ENCODE measurements around the gene SYCP3.

SYCP3 gene

DNA sequence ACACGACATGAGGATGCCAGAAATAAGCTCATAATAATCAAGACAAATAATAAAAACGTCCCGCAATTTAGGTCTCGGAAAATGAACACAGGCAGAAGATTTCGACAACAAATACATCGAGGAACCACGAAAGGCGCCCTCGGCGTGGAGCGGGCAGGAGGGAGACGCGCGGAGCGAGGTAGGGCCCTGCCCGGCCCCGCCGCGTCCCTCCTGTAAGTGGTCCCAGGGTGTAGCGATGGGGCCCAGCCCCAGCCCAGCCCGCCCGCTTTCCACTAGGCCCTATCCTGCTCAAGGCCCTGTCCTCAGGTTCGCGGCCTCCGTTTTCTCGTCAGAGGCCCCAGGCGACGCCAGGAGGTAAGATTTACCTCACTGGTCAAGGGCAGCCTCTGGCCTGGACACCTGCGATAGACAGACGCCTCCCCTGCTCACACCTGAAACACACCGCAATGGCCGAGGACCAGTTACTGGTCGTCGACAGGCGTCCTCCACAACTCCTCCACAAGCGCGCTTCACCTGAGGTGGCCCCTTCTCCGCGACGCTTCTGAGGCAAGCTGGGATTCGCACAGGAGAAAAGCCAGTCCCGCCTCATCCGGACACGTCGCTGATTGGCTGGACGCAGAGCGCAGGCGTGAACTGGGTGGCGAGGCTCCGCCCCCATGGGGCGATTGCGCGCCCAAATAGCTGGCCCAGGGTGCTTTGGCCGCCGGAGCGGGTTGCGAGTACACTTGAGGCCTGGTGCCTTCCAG is at the start of gene SYCP3:
TSS of gene SYCP3 (minus strand) at position 543 of the 746 bp plus-strand sequence. CDS start 1,527 bp downstream, outside the sequence.
- DNase-seq: no peak

DNA sequence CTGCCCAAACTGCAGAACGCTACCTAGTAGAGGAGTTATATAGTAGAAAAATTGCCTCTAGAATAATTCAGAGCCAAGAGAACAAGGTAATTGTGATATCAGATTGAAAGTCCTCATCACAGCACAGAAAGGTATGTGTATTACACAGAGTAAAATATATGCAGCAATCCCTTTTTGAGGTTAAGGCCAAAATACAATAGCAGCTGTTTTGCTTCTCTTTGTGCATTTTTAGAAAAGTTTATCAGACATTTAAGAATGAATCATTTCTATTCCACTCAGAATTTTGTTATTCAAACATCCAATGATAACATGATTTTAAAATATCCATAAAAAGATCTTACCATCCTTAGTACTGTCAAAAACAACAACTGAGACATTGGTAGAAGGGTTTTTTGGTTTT is 46.4 kb upstream of the SYCP3 start:
- DNase-seq: no peak

DNA sequence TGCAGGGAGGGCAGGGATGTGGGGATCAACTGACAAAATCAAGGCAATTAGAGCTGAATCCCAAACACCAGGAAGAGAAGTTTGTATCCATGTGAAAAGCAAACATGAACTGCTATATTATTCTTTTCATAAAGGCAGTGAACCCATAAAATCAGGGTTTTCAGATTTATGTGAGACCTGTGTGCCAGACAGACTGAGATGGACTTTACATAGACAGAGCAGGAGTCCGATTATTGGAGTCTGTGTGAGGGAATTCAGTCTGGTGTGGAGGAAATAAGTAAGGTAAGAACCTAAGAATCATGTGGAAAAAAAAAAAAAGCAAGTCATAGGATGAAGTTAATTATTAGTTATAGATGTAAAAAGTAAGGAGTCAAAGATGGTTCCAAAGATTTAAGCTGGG is 45.1 kb upstream of the SYCP3 start:
- DNase-seq: no peak

DNA sequence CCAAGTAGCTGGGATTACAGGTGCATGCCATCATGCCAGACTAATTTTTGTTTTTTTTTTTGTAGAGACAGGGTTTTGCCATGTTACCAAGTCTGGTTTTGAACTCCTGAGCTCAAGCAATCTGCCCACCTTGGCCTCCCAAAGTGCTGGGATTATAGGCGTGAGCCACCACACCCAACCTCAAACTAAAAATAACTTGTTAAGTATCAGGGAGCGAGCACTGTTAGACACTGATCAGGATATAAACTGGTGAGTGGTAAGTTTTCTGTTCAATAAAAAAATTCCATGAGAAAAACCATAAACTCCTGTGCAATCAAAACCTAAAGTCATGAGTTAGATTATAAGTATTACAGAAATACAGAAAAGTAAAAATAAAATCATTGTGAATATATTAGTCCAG is 44.6 kb upstream of the SYCP3 start:
- DNase-seq: no peak

DNA sequence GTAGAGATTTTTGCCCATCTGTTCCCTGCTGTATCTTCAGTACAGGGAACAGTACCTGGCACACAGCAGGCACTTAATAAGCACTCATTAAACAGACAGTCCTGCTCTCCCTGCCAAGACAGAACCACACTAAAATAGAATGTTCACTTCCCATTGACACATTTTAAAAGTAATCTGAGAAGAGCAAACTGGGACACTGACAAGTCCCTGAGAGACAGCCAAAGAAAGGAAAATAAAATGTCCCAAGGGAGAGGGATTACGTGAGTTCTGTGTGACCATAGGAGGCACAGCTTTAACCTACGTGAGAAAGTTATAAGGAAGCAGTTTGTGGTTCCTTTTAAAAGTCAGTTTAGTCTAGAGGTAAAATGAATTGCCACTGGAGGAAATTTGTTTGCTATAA is 43.9 kb upstream of the SYCP3 start:
- DNase-seq: no peak

DNA sequence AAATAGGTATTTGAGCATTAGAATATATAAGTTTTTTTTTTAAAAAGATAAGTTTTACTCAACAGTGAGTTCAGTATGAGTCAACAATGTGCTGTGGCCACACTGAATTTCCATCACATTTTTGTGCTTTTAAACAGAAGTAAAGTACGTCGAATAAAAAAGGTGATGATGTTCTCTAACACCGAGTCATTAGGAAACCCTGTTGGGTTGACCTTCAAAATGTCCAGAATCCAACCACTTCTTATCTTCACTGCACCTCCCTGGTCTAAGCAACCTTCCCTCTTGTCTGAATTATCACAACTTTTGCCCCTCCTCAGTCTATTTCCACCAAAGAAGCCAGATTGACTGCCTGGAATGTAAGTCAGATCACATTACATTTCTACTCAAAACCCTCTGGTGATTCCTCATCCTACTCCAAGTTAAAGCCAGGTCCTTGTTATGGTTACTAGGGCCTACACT is 43.0 kb upstream of the SYCP3 start:
- no peak for DNase-seq

DNA sequence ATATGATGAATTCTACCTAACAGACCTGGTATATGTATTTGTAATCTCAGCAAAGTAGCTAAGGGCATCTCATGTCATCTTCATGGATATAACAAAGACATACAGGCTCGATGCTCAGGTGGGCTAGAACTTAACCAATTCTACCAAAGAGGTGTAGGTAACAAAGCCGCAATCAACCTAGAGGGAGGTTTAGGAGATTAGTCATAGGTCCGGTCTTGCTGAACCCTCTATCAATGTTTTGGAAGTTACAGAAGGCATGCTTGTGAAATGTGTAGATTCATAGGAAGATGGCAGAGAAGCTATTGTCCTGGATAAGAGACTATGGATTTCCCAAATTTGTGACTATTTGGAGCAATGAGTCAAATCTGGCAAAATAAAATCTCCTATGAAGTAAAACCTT is 42.6 kb upstream of the SYCP3 start:
- DNase-seq: no peak

DNA sequence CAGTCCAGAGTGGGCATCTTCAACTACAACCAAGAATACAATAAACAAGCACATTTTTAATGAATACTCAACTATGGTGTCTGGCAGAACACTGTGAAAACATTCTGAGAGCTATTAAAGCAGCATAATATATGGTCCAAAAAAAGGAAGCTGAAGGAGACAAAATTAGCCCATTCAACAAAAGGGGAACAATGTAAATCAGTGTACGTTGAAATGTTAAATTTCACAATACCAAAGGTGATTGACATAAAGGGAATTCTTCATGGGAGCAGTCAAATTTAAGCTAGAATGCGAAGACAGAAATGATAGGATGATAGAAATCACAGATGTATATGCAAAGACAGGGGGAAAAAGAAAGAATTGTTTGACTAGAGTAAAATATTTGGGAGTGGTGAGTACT is 41.3 kb upstream of the SYCP3 start:
- no peak for DNase-seq

DNA sequence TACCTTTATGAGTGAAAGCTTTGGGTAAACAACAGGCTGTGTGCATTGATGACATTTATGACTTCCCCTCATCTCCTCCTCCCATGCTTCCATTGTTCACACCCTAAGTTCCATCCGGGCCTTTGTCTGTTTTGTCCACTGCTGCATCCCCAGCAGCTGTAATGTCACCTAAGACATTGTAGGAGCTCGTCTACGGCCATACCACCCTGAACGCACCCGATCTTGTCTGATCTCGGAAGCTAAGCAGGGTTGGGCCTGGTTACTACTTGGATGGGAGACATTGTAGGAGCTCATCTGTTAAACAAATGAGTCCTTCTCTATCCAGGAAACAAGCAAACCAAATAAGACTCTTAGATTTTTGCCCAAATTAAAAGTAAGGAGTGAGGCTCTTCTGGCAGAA is 40.4 kb upstream of the SYCP3 start:
- DNase-seq: no peak

DNA sequence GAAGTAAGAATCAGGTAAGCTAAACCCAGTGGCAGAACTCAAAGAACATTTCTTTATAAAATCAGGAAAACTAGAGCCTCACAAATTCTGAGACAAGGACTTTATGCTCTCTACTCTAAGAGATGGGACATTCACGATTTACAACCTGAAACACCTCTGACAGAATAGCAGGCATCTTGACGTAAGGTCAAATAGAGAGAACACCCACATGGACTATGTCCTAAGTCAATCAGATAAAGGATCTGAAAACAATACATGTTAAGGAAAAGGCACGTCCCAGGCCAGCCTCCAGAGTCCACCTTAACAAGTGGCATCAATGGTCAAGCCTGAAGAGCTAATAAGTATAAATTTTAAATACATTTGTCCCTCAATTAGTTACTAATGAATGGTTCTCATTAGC is 39.9 kb upstream of the SYCP3 start:
- DNase-seq: no peak

DNA sequence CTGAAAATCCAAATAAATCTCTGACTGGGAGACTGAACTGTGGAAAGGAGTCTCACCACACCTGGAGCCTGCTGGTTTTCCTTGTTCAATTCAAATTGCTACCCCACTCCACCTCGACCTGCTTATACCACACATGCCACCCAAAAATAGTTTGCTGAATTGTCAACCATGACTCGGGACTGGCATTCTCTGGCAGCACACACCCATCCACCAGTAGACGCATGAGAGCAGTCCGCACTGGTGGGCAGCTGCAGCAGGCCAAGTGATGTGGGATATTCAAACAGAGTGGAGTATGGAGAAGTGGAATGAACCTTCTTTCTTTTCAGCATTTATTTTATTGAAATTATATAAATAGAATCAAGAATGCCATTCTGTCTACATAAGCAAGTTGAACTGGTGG is 38.7 kb upstream of the SYCP3 start:
- DNase-seq: no peak

DNA sequence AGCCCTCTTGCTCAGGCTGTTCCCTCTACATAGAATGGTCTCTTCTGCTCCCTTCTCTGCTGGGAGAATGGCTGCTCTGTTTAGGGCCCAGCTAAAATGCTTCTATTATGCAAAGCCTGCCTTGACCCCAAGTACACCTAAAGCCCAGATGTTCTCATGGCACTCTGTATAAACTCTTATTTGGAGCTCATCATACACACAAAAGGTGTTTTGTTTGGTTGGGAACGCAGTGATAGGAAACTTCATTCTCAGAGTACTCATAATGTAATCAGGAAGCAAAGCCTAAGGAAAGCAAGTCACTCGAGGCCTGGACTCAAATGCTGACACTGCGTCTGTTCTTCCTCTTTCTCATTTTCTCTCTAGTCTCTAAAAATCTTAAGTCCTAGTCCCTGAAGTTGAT is 38.2 kb upstream of the SYCP3 start:
- DNase-seq: no peak

DNA sequence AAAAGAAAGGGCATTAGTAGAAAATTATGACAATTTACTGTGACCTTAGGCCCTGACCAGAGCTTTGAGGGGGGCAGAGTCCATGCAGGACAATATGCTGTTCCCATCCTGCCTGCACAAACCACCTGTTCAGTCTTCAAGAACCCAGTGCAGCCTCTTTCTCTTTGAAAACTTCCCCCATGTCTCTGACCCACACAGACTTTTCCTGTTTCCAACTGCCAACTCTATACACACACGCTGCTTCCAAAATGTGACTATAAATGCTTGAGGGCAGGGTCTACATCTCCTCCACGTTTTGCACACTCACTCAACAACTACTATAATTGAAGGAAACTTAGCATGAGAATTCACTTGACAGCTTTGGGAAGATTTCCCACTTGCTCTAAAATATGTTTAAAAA is 36.6 kb upstream of the SYCP3 start:
- no peak for DNase-seq

DNA sequence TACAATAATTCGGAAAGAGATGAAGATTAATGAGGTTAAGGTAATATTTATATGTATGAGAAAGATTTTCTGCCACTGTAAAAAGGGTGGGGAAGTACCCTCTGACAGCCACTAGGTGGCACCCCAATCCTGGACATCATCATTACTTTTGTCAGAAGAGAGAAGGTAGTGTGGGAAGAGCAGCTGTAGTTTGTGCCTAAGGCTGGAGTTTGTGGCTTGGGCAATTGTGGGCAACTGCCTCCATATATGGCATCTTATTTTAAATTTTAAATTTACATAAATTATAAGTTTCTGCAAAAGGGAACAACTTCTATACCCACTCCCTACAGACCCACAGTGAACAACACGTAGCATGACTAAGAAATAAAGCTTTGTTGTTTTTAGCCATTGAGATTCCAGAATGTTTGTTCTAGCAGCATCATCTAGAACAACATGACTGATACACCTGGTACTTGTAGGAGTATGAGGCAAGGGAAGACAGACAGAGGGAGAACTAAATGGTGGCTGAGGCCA is 34.4 kb upstream of the SYCP3 start:
- DNase-seq: peak; percentile 25

DNA sequence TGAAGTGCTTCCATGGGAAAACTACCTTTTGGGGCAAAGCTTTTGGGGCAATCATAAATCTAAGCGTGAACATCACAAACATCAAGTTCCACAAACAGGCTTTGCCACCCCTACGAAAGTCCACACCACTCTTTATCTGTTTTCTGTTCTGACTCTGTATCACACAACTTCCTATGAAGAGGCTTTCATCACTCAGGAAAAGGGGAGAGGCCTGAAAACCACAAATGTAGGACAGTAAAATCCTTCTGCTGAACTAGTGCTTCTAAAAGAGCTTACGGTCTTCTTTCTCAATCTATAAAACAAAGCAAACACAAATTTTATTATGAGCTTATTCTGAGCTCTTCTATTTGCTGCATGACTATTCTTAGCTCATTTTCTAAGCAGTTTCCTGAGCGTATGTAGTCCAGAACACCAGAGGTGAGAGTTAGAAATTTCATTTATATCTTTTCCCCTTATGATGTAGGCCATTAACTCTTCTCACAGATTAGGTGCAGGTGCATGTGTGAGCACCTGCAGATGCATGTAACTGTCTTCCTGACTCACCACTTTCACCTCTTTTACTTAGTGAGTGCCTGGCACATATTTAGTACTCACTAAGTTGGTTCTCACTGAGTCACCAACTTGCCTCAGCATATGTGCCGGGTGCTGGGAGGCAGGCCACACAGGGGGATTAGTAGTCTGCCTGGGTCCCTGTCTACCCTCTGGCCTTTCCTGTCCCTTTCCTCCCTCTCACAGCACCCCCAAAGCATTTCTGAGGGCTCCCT is 32.9 kb upstream of the SYCP3 start:
- DNase-seq: no peak

DNA sequence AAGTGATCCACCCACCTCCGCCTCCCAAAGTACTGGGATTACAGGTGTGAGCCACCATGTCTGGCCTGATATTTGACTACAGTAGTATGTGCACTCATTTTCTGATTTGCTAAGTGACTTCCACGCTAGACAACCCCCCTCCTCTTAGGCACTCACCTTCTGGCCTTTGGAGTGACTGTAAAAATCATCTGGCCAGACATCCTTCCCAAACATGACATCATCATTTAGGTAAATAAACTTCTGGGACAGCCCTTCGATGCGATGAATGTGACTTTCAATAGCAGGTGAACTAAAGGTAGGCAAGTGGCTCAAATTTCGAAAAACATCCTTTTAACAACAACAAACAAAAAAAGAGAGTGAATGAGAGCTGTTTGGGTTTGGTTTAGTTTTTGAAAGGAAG is 30.6 kb upstream of the SYCP3 start:
- DNase-seq: no peak

DNA sequence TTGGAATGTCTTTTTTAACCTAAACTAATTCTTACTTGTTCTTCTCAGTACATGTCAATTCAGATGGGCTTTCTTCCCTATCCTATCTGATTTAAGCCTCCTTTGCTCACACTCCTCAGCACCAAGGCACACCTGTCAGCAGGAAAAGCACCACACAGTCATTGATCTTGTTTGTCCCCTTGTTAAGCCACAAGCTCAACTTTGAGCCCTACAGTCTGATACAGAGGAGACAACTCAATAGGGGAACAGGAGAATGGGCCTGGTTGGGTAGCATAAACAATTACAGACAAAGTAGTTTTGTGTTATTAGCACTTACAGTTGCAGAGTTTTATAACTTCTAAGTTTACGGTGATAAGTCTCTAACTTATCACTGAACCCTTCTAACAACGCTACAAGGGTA is 29.5 kb upstream of the SYCP3 start:
- DNase-seq: no peak

DNA sequence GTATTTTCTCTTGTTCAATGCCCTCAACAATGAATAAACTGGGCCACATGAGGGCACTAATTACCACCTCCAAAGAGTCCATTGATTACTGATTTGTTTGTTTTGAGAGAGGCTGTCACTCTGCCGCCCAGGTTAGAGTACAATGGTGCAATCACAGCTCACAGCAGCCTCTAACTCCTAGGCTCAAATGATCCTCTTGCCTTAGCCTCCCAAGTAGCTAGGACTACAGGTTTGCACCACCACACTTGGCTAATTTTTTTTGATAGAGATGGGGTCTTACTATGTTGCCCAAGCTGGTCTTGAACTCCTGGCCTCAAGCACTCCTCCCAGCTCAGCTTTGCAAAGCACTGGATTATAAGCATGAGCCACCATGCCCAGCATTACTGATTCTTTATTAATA is 28.3 kb upstream of the SYCP3 start:
- no peak for DNase-seq

DNA sequence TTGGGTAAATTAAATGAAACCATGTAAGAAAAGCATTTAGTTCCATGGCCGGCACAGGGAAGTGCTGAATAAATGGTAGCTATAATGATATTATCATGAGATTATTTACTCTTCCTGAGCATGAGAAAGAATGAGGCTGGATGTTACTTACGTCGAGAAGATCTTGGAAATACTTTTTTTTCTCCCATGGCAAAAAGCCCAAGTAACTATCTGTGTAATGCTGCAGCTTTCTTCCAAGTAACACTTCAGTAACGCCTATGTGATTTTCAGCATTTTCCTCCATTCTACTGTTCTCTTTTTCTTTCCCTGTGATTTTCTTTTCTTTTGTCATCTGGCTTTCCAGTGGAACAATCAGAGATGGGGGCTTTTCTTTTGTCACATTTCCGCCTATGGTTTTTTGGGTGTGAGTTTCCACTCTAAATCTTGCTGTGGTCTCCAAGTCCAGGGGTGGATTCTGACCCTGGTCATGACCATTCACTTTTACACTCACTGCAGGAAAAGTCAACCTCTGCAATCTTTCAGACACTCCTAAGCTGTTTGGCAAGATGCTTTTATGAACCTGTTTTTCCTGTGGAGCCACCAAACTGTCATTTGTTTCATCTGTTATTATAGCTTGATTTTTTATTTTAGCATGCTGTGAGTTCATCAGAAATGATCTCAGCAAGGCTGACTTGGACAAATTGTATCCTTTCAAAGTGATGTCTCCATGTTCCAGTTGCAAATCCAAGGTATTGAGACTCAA is 25.0 kb upstream of the SYCP3 start:
- DNase-seq: no peak

DNA sequence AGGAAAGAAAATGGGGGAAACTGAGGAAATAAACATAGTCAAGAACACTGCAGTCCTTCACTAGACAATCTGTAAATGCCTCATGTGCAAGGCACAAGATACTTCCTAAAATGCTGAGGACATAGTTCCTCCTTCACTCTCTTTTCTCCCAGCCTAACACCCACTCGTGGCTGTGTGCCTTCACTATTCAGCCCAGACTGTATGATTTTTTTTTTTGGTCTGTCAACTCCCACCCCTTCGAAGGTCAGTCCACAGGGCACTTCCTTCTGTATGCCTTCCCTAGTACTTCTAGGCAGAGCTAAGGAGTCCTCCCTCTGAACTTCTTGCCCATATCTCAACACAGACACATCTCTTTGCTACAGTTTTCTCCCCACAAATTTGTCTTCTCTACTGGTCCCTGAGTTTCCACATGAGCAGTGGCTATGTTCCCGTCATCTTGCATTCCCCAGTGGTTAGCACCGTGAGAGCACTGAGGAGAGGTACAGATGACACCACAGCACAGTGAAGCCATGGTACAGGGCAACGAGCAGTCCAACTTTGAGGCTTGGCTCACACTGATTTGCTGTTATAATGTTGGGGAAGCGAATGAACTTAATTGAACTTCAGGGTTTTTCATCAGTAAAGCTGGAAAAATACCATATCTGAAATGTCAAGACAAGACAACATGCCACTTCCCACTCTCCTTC is 24.1 kb upstream of the SYCP3 start:
- DNase-seq: no peak

DNA sequence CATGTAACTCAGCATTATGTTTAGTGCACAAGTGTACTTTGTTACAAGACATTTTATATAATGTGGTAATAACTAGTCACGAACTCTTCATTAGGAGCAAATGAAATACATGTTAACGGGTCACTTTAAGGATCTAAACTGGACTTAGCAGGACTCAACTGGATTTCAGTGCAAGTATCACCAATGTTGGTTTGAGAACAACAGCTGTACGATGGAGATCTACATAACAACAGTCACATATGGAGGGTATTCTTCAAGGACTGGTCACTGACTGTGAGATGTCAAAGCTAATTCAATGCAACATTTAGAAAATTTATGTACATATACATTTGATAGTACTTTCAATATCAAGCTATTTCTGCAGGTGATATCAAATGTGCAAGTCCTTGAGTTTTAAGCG is 22.5 kb upstream of the SYCP3 start:
- DNase-seq: no peak

DNA sequence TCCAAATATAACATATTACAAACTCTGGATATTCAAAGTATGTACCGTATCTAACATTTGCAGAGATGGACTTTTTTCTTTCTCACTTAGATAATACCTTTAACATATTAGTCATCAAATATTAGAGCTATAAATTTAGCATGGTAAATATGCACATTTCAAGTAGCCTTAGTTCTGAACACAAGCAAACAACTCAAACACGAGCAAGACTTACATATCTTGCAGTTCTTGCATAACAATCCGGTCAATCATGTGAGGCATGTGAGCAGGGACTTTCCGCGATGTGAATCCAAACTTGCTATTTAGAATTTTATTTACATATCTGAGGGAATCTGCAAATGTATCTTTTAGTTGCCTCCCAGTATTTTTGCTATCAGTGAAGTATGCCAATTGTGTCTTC is 22.1 kb upstream of the SYCP3 start:
- no peak for DNase-seq

All from NCI-H1694 (cell line).